Measurements from ENCODE around the gene L3MBTL3.
"Not testable (repeated sequence)": the region's sequence is repeated elsewhere in the genome, so short reads cannot be mapped to it uniquely, and the experiment has no call there.

The L3MBTL3 gene

GRCh38 chr6:130117187-130117701, 98.9 kb downstream of the L3MBTL3 start:
- H3K27me3 ChIP-seq (ENCODE audit: control insufficient read depth, insufficient read depth, low read length); H3K9ac ChIP-seq (ENCODE audit: low read length); H3K27ac ChIP-seq (ENCODE audit: low read depth, low read length); H3K9me3 ChIP-seq (ENCODE audit: control insufficient read depth, insufficient read depth, low read depth, low read length); H3K4me3 ChIP-seq (ENCODE audit: low read depth, low read length); H3K36me3 ChIP-seq (ENCODE audit: control insufficient read depth, insufficient read depth, low read length); H3K4me1 ChIP-seq (ENCODE audit: control insufficient read depth, insufficient read depth, low read length): not testable (repeated sequence)

DNA sequence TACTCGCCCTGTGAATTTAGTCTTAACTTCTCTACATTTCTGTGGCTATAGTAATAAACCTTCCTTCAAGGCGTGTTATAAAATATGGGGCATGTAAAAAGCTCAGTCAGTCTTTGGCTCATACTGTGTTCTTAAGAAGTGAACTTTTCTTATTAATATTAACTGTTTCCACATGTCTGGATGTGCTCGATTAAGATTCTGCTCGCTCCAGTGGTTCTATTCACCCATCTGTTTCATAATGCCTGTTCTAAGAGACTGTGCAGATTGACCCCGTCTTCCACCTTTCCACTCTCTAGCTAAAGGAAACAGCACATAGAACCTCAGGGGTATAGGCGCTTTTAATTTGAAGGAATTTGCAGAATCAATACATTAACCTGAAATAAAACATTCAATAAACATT, 99.9 kb downstream of the L3MBTL3 start:
- Histone ChIP-seq H3K9me3 (ENCODE audit: control insufficient read depth, insufficient read depth, low read depth, low read length) (no peaks in the 10 kb centered on the region), H3K27ac (ENCODE audit: low read depth, low read length) (no peak overlapping the region)

GRCh38 chr6:130119211-130119610, 100.8 kb downstream of the L3MBTL3 start:
- Histone ChIP-seq H3K36me3 (ENCODE audit: control insufficient read depth, insufficient read depth, low read length) (no peaks in the 10 kb centered on the region; the same call in 1 of the 2 replicates), H3K4me3 (ENCODE audit: low read depth, low read length) (no peak overlapping the region), H3K27me3 (ENCODE audit: control insufficient read depth, insufficient read depth, low read length) (no peaks in the 10 kb centered on the region), H3K9me3 (ENCODE audit: control insufficient read depth, insufficient read depth, low read depth, low read length) (no peaks in the 10 kb centered on the region), H3K4me1 (ENCODE audit: control insufficient read depth, insufficient read depth, low read length) (no peaks in the 10 kb centered on the region), H3K9ac (ENCODE audit: low read length) (no peak overlapping the region), H3K27ac (ENCODE audit: low read depth, low read length) (no peak overlapping the region)

More for the DNA sequence above, 99.9 kb downstream of the L3MBTL3 start:
- H3K4me3 ChIP-seq (ENCODE audit: low read depth, low read length), result no peak overlapping the region
- no peak overlapping the region for H3K9ac ChIP-seq (ENCODE audit: low read length)
- no peaks in the 10 kb centered on the region for H3K27me3 ChIP-seq (ENCODE audit: control insufficient read depth, insufficient read depth, low read length)
- no peaks in the 10 kb centered on the region for H3K4me1 ChIP-seq (ENCODE audit: control insufficient read depth, insufficient read depth, low read length)
- H3K36me3 ChIP-seq (ENCODE audit: control insufficient read depth, insufficient read depth, low read length), result no peaks in the 10 kb centered on the region; the same call in 1 of the 2 replicates

- Histone ChIP-seq H3K27ac (ENCODE audit: low read depth, low read length) (no peak overlapping the region), H3K27me3 (ENCODE audit: control insufficient read depth, insufficient read depth, low read length) (no peaks in the 10 kb centered on the region), H3K4me1 (ENCODE audit: control insufficient read depth, insufficient read depth, low read length) (no peaks in the 10 kb centered on the region), H3K9ac (ENCODE audit: low read length) (no peak overlapping the region), H3K36me3 (ENCODE audit: control insufficient read depth, insufficient read depth, low read length) (no peaks in the 10 kb centered on the region), H3K9me3 (ENCODE audit: control insufficient read depth, insufficient read depth, low read depth, low read length) (no peaks in the 10 kb centered on the region), H3K4me3 (ENCODE audit: low read depth, low read length) (no peak overlapping the region)
These were observed 102.3 kb downstream of the L3MBTL3 start for GRCh38 chr6:130120731-130121130.

DNA sequence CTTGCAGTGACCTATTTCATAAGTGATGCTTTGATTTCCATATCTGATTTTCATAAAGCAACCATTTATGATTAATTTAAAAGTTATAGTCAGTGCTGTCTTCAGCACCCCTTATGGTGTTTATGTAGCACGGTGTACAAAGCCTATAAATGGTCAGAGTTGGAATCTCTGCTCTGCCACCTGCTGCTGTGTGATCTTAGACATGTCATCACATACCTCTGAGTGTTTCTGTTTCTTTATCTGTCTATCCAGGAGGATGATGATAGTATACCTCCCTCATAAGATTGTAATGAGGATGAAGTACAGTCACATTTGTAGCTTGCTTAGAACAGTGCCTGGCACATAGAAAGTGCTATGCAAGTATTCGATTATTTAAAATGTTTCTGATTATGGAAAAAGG, 103.9 kb downstream of the L3MBTL3 start:
- Histone ChIP-seq H3K27me3 (ENCODE audit: control insufficient read depth, insufficient read depth, low read length) (no peaks in the 10 kb centered on the region), H3K4me3 (ENCODE audit: low read depth, low read length) (no peak overlapping the region), H3K9me3 (ENCODE audit: control insufficient read depth, insufficient read depth, low read depth, low read length) (no peaks in the 10 kb centered on the region), H3K27ac (ENCODE audit: low read depth, low read length) (no peak overlapping the region), H3K9ac (ENCODE audit: low read length) (no peak overlapping the region), H3K4me1 (ENCODE audit: control insufficient read depth, insufficient read depth, low read length) (0 out of 2 replicates have a peak, but pooled peaks cover under 1% of the 10 kb centered on the region), H3K36me3 (ENCODE audit: control insufficient read depth, insufficient read depth, low read length) (no peaks in the 10 kb centered on the region)

DNA sequence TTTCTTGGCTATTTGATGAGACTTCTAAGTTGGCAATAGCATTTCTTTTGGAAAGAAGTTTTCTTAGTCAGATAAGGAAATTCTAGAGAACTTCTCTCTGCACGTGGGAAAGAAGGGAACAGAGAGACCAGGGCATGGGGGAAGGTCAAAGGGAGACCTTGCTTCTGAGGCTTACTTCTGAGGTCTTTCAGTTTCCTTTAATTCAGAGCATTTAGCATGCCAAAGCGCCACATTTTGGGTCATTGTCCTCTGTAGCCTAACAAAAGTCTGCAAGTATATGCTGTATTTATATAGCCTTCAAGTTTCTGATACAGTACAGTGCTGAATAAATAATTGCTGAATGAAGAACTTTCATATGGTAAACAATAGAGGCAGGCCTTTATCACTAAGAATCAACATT, 108.8 kb downstream of the L3MBTL3 start:
- no peaks in the 10 kb centered on the region for H3K36me3 ChIP-seq (ENCODE audit: control insufficient read depth, insufficient read depth, low read length)

DNA sequence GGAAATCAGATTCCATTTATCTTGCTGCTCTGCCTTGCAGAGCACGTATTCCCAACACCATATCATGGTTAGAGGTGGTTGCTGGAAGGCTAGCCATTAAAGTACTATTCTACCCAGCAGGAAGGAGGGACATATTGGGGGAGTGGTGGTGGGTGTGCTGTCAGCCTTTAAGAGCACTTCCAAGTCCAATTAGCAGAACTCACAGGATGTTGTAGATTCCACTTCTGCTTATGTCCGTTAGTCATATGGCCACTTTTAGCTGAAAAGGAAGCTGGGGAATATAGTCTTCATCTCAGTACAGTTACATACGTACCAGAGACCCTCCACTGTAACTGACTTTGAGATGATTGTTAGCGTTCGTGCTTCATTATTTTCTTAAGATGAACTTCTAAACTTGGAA, 109.9 kb downstream of the L3MBTL3 start:
- Histone ChIP-seq H3K9ac (ENCODE audit: low read length) (no peak overlapping the region), H3K9me3 (ENCODE audit: control insufficient read depth, insufficient read depth, low read depth, low read length) (no peaks in the 10 kb centered on the region), H3K4me3 (ENCODE audit: low read depth, low read length) (no peak overlapping the region), H3K27me3 (ENCODE audit: control insufficient read depth, insufficient read depth, low read length) (no peaks in the 10 kb centered on the region), H3K4me1 (ENCODE audit: control insufficient read depth, insufficient read depth, low read length) (0 out of 2 replicates have a peak, but pooled peaks cover 3% of the 10 kb centered on the region), H3K36me3 (ENCODE audit: control insufficient read depth, insufficient read depth, low read length) (no peaks in the 10 kb centered on the region), H3K27ac (ENCODE audit: low read depth, low read length) (no peak overlapping the region)

More for the DNA sequence above, 108.8 kb downstream of the L3MBTL3 start:
- Histone ChIP-seq H3K9ac (ENCODE audit: low read length) (no peak overlapping the region), H3K27me3 (ENCODE audit: control insufficient read depth, insufficient read depth, low read length) (no peaks in the 10 kb centered on the region), H3K4me3 (ENCODE audit: low read depth, low read length) (no peak overlapping the region), H3K27ac (ENCODE audit: low read depth, low read length) (no peak overlapping the region), H3K4me1 (ENCODE audit: control insufficient read depth, insufficient read depth, low read length) (0 out of 2 replicates have a peak, but pooled peaks cover 3% of the 10 kb centered on the region), H3K9me3 (ENCODE audit: control insufficient read depth, insufficient read depth, low read depth, low read length) (no peaks in the 10 kb centered on the region)

GRCh38 chr6:130129762-130130246, 111.4 kb downstream of the L3MBTL3 start:
- Histone ChIP-seq H3K27ac (ENCODE audit: low read depth, low read length) (no peak overlapping the region), H3K9me3 (ENCODE audit: control insufficient read depth, insufficient read depth, low read depth, low read length) (no peaks in the 10 kb centered on the region), H3K4me3 (ENCODE audit: low read depth, low read length) (no peak overlapping the region), H3K4me1 (ENCODE audit: control insufficient read depth, insufficient read depth, low read length) (0 out of 2 replicates have a peak, but pooled peaks cover 3% of the 10 kb centered on the region), H3K36me3 (ENCODE audit: control insufficient read depth, insufficient read depth, low read length) (no peaks in the 10 kb centered on the region), H3K9ac (ENCODE audit: low read length) (no peak overlapping the region), H3K27me3 (ENCODE audit: control insufficient read depth, insufficient read depth, low read length) (no peaks in the 10 kb centered on the region)

- H3K9ac ChIP-seq (ENCODE audit: low read length), result no peak overlapping the region
- no peaks in the 10 kb centered on the region for H3K9me3 ChIP-seq (ENCODE audit: control insufficient read depth, insufficient read depth, low read depth, low read length)
- no peak overlapping the region for H3K4me3 ChIP-seq (ENCODE audit: low read depth, low read length)
- peaks cover 1% of the 10 kb centered on the region; the same call in 1 of the 2 replicates for H3K4me1 ChIP-seq (ENCODE audit: control insufficient read depth, insufficient read depth, low read length)
- H3K36me3 ChIP-seq (ENCODE audit: control insufficient read depth, insufficient read depth, low read length), result no peaks in the 10 kb centered on the region
- no peak overlapping the region for H3K27ac ChIP-seq (ENCODE audit: low read depth, low read length)
- no peaks in the 10 kb centered on the region for H3K27me3 ChIP-seq (ENCODE audit: control insufficient read depth, insufficient read depth, low read length)
These were observed 113.9 kb downstream of the L3MBTL3 start for GRCh38 chr6:130132286-130132701.

DNA sequence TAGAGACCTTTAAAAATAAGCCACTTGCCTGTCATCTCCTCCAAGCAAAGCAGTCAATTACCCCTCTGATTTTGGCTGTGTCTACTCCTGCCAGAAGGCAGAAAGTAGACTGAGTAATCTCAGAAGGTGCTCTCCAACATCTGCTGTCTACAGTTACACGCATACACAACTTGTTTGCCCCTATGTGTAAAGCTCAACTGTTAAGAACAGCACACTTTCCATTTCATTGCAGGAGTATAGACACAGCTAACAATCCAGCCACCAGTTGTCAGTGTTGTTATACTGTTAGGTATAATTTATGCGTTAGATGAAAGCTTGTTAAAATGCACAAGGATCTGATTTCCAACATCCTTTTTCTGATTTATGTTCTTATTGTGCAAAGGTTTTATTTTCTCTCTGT, 116.2 kb downstream of the L3MBTL3 start:
- no peak overlapping the region for H3K27ac ChIP-seq (ENCODE audit: low read depth, low read length)
- H3K9ac ChIP-seq (ENCODE audit: low read length), result no peak overlapping the region
- H3K27me3 ChIP-seq (ENCODE audit: control insufficient read depth, insufficient read depth, low read length), result no peaks in the 10 kb centered on the region
- H3K9me3 ChIP-seq (ENCODE audit: control insufficient read depth, insufficient read depth, low read depth, low read length), result no peaks in the 10 kb centered on the region
- no peak overlapping the region for H3K4me3 ChIP-seq (ENCODE audit: low read depth, low read length)
- H3K36me3 ChIP-seq (ENCODE audit: control insufficient read depth, insufficient read depth, low read length), result no peaks in the 10 kb centered on the region
- no peaks in the 10 kb centered on the region; the same call in none of the 2 replicates for H3K4me1 ChIP-seq (ENCODE audit: control insufficient read depth, insufficient read depth, low read length)

DNA sequence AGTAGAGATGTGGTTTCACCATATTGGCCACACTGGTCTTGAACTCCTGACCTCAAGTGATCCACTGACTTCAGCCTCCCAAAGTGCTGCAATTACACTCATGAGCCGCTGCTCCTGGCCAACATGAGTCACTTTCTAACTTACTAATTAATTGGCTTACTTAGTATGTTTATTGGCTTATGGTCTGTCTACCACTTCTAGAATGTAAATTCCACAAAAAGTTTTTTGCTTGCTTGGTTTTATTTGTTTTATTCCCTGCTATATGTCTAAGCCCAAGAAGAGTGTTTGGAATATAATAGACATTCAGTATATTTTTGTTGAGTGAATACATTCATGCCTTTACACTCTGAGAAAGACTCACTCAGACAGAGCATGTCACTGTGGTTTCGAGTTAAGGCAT, 118.4 kb downstream of the L3MBTL3 start:
- Histone ChIP-seq H3K4me1 (ENCODE audit: control insufficient read depth, insufficient read depth, low read length) (no peaks in the 10 kb centered on the region; the same call in none of the 2 replicates), H3K9me3 (ENCODE audit: control insufficient read depth, insufficient read depth, low read depth, low read length) (no peaks in the 10 kb centered on the region), H3K27ac (ENCODE audit: low read depth, low read length) (no peak overlapping the region), H3K36me3 (ENCODE audit: control insufficient read depth, insufficient read depth, low read length) (no peaks in the 10 kb centered on the region), H3K27me3 (ENCODE audit: control insufficient read depth, insufficient read depth, low read length) (no peaks in the 10 kb centered on the region), H3K9ac (ENCODE audit: low read length) (no peak overlapping the region), H3K4me3 (ENCODE audit: low read depth, low read length) (no peak overlapping the region)

Data from HUES6 (cell line).